ENCODE data around the gene CEP57L1.
"Not testable (repeated sequence)": the region's sequence is repeated elsewhere in the genome, so short reads cannot be mapped to it uniquely, and the experiment has no call there.

The CEP57L1 gene

GRCh38 chr6:109084146-109084545, 11.2 kb upstream of the CEP57L1 start:
- not testable (repeated sequence) for H2BK120ac ChIP-seq (ENCODE audit: low read depth, low read length); H2BK5ac ChIP-seq (ENCODE audit: low read depth, low read length, poor library complexity, severe bottlenecking); H3K18ac ChIP-seq (ENCODE audit: low read depth in 1 of 2, low read length in 2 of 2); H3K9ac ChIP-seq (ENCODE audit: low read length); H3K4me2 ChIP-seq (ENCODE audit: low read length, poor library complexity, severe bottlenecking); H3K9me3 ChIP-seq (ENCODE audit: control insufficient read depth, low read length); H3K23ac ChIP-seq (ENCODE audit: low read length in 2 of 2); H3K27ac ChIP-seq (ENCODE audit: low read length, poor library complexity, severe bottlenecking); H4K91ac ChIP-seq (ENCODE audit: low read length); H4K8ac ChIP-seq (ENCODE audit: low read length); H2BK15ac ChIP-seq (ENCODE audit: low read depth, poor library complexity, severe bottlenecking); H3K36me3 ChIP-seq (ENCODE audit: control insufficient read depth in 1 of 2, insufficient read depth in 2 of 2, low read depth in 1 of 2, low read length in 2 of 2); H3K4me1 ChIP-seq (ENCODE audit: control insufficient read depth, insufficient read depth, low read depth, low read length); H2AK5ac ChIP-seq (ENCODE audit: low read length, severe bottlenecking); H3K4ac ChIP-seq (ENCODE audit: low read depth in 1 of 2, low read length in 2 of 2); H2AFZ ChIP-seq (ENCODE audit: low read depth, low read length); DNase-seq; H3K14ac ChIP-seq (ENCODE audit: low read length in 2 of 2); H3K4me3 ChIP-seq (ENCODE audit: insufficient read depth in 1 of 2, low read depth in 1 of 2, low read length in 2 of 2); H3K27me3 ChIP-seq (ENCODE audit: control insufficient read depth in 1 of 2, insufficient read depth in 1 of 2, low read length in 2 of 2); H2BK12ac ChIP-seq (ENCODE audit: low read length in 2 of 2)
- H3K79me1 ChIP-seq (replicated peaks; ENCODE audit: low read length, poor library complexity, severe bottlenecking), result peaks cover 17% of the 10 kb centered on the region
- 96% methylated on average over 8 of the region's 8 CpGs for WGBS

DNA sequence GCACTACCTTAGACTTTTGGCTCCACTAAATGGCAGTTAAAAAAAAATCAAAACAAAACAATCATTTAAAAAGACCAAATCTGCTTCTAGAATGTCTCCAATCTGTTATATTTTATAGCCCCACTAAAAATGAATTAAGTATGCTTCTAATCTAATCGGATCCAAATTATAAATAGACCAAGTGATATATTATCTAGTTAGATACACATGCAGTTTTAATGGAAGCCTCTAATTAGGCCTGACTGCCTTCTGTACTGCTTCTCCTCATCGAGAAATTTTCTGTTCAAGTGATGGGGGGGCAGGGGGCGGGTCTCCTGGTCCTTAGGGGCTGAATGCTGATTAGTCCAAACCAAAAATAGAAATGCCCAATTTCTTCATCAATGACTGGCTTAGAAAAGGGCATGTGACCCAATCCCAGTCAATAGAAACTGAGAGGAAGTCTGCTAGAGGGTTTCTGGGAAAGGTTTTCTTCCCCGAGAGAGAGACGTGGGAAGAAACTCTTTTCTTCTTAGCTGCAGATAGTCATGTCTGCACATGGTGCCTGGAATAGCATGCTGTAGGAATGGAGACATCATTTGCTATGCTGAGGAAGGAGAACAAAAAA, 7.5 kb upstream of the CEP57L1 start:
- no peak overlapping the region for H3K18ac ChIP-seq (ENCODE audit: low read depth in 1 of 2, low read length in 2 of 2)
- no peak overlapping the region for H3K4ac ChIP-seq (ENCODE audit: low read depth in 1 of 2, low read length in 2 of 2)
- H2AK5ac ChIP-seq (ENCODE audit: low read length, severe bottlenecking), result no peak overlapping the region
- no peak overlapping the region for H2BK12ac ChIP-seq (ENCODE audit: low read length in 2 of 2)
- DNase-seq, result no peak
- no peak overlapping the region for H3K27ac ChIP-seq (ENCODE audit: low read length, poor library complexity, severe bottlenecking)
- no peak overlapping the region for H3K4me2 ChIP-seq (ENCODE audit: low read length, poor library complexity, severe bottlenecking)
- H3K9me3 ChIP-seq (ENCODE audit: control insufficient read depth, low read length), result no peaks in the 10 kb centered on the region
- H2AFZ ChIP-seq (ENCODE audit: low read depth, low read length), result no peak overlapping the region
- H4K8ac ChIP-seq (ENCODE audit: low read length), result no peak overlapping the region
- H3K4me1 ChIP-seq (ENCODE audit: control insufficient read depth, insufficient read depth, low read depth, low read length), result no peaks in the 10 kb centered on the region
- no peak overlapping the region for H4K91ac ChIP-seq (ENCODE audit: low read length)
- H2BK5ac ChIP-seq (ENCODE audit: low read depth, low read length, poor library complexity, severe bottlenecking), result no peak overlapping the region
- 97% methylated on average over 3 of the region's 5 CpGs for WGBS
- H2BK15ac ChIP-seq (ENCODE audit: low read depth, poor library complexity, severe bottlenecking), result no peak overlapping the region
- no peak overlapping the region for H3K14ac ChIP-seq (ENCODE audit: low read length in 2 of 2)
- no peaks in the 10 kb centered on the region for H3K27me3 ChIP-seq (ENCODE audit: control insufficient read depth in 1 of 2, insufficient read depth in 1 of 2, low read length in 2 of 2)
- H3K23ac ChIP-seq (ENCODE audit: low read length in 2 of 2), result no peak overlapping the region
- no peak overlapping the region for H2BK120ac ChIP-seq (ENCODE audit: low read depth, low read length)
- H3K4me3 ChIP-seq (ENCODE audit: insufficient read depth in 1 of 2, low read depth in 1 of 2, low read length in 2 of 2), result no peak overlapping the region
- peaks cover 0 to 4% of the 10 kb centered on the region in 2 experiments for H3K36me3 ChIP-seq (ENCODE audit: control insufficient read depth in 1 of 2, insufficient read depth in 2 of 2, low read depth in 1 of 2, low read length in 2 of 2)
- peaks cover 20% of the 10 kb centered on the region for H3K79me1 ChIP-seq (replicated peaks; ENCODE audit: low read length, poor library complexity, severe bottlenecking)
- H3K9ac ChIP-seq (ENCODE audit: low read length), result no peak overlapping the region

- H3K4ac ChIP-seq (ENCODE audit: low read depth in 1 of 2, low read length in 2 of 2), result no peak overlapping the region
- no peak for DNase-seq
- H3K18ac ChIP-seq (ENCODE audit: low read depth in 1 of 2, low read length in 2 of 2), result no peak overlapping the region
- no peak overlapping the region for H3K9ac ChIP-seq (ENCODE audit: low read length)
- H3K4me3 ChIP-seq (ENCODE audit: insufficient read depth in 1 of 2, low read depth in 1 of 2, low read length in 2 of 2), result no peak overlapping the region
- no peak overlapping the region for H2AFZ ChIP-seq (ENCODE audit: low read depth, low read length)
- peaks cover 20% of the 10 kb centered on the region for H3K79me1 ChIP-seq (replicated peaks; ENCODE audit: low read length, poor library complexity, severe bottlenecking)
- H2AK5ac ChIP-seq (ENCODE audit: low read length, severe bottlenecking), result no peak overlapping the region
- H3K23ac ChIP-seq (ENCODE audit: low read length in 2 of 2), result no peak overlapping the region
- H4K91ac ChIP-seq (ENCODE audit: low read length), result no peak overlapping the region
- H3K4me2 ChIP-seq (ENCODE audit: low read length, poor library complexity, severe bottlenecking), result no peak overlapping the region
- no peak overlapping the region for H3K14ac ChIP-seq (ENCODE audit: low read length in 2 of 2)
- H2BK15ac ChIP-seq (ENCODE audit: low read depth, poor library complexity, severe bottlenecking), result no peak overlapping the region
- peaks cover 0 to 4% of the 10 kb centered on the region in 2 experiments for H3K36me3 ChIP-seq (ENCODE audit: control insufficient read depth in 1 of 2, insufficient read depth in 2 of 2, low read depth in 1 of 2, low read length in 2 of 2)
- H2BK120ac ChIP-seq (ENCODE audit: low read depth, low read length), result no peak overlapping the region
- H3K27me3 ChIP-seq (ENCODE audit: control insufficient read depth in 1 of 2, insufficient read depth in 1 of 2, low read length in 2 of 2), result no peaks in the 10 kb centered on the region
- H4K8ac ChIP-seq (ENCODE audit: low read length), result no peak overlapping the region
- H2BK5ac ChIP-seq (ENCODE audit: low read depth, low read length, poor library complexity, severe bottlenecking), result no peak overlapping the region
- no peak overlapping the region for H3K27ac ChIP-seq (ENCODE audit: low read length, poor library complexity, severe bottlenecking)
- no peaks in the 10 kb centered on the region for H3K9me3 ChIP-seq (ENCODE audit: control insufficient read depth, low read length)
- no peak overlapping the region for H2BK12ac ChIP-seq (ENCODE audit: low read length in 2 of 2)
- no peaks in the 10 kb centered on the region for H3K4me1 ChIP-seq (ENCODE audit: control insufficient read depth, insufficient read depth, low read depth, low read length)
- WGBS, result 100% methylated on average over 1 of the region's 1 CpG
Measured at GRCh38 chr6:109088995-109089394, 6.3 kb upstream of the CEP57L1 start.

DNA sequence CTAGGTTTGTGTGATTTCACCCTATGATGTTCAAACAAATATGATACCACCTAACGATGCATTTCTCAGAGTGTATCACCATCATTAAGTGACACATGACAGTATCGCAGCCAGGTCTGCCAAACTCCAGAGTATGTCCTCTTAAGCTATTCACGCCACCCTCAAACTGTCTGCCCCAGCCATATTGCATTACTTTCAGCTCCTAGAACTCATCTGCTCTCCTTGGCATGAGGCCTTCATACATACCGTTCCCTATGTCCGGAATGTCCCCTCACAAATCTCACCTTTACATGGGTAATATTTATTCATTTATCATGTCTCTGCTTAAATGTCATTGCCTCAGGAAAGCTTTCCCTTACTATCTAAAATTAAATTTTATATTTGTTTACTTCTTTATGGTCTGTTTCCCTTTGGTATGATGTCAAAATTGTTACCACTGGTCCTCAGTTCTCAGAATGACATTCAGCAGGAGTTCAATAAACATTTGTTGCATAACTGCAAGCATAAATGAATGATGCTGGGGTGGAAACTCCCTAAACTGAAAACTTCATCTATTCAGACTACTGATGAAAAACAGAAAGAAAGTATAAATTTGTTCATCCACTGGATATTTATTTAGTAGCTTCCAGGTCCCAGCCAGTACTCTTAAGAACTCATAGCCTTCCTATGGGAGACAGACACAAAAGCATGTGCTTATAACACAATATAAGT, 3.8 kb upstream of the CEP57L1 start:
- 97% methylated on average over 4 of the region's 5 CpGs for WGBS

More for the DNA sequence above, 3.8 kb upstream of the CEP57L1 start:
- Histone ChIP-seq H3K27ac (ENCODE audit: low read length, poor library complexity, severe bottlenecking) (no peak overlapping the region), H2BK12ac (ENCODE audit: low read length in 2 of 2) (no peak overlapping the region), H4K91ac (ENCODE audit: low read length) (no peak overlapping the region), H2BK5ac (ENCODE audit: low read depth, low read length, poor library complexity, severe bottlenecking) (no peak overlapping the region), H2AK5ac (ENCODE audit: low read length, severe bottlenecking) (no peak overlapping the region), H2BK15ac (ENCODE audit: low read depth, poor library complexity, severe bottlenecking) (no peak overlapping the region), H3K4me3 (ENCODE audit: insufficient read depth in 1 of 2, low read depth in 1 of 2, low read length in 2 of 2) (peak overlapping the region in 1 of 2 experiments; percentile 94), H2BK120ac (ENCODE audit: low read depth, low read length) (no peak overlapping the region), H3K9me3 (ENCODE audit: control insufficient read depth, low read length) (no peaks in the 10 kb centered on the region), H3K9ac (ENCODE audit: low read length) (peak overlapping the region; percentile 99), H3K18ac (ENCODE audit: low read depth in 1 of 2, low read length in 2 of 2) (no peak overlapping the region), H3K14ac (ENCODE audit: low read length in 2 of 2) (no peak overlapping the region), H3K4ac (ENCODE audit: low read depth in 1 of 2, low read length in 2 of 2) (no peak overlapping the region), H3K23ac (ENCODE audit: low read length in 2 of 2) (no peak overlapping the region), H2AFZ (ENCODE audit: low read depth, low read length) (no peak overlapping the region), H4K8ac (ENCODE audit: low read length) (no peak overlapping the region), H3K4me1 (ENCODE audit: control insufficient read depth, insufficient read depth, low read depth, low read length) (no peaks in the 10 kb centered on the region), H3K79me1 (replicated peaks; ENCODE audit: low read length, poor library complexity, severe bottlenecking) (peaks cover 15% of the 10 kb centered on the region), H3K27me3 (ENCODE audit: control insufficient read depth in 1 of 2, insufficient read depth in 1 of 2, low read length in 2 of 2) (no peaks in the 10 kb centered on the region), H3K36me3 (ENCODE audit: control insufficient read depth in 1 of 2, insufficient read depth in 2 of 2, low read depth in 1 of 2, low read length in 2 of 2) (no peaks in the 10 kb centered on the region), H3K4me2 (ENCODE audit: low read length, poor library complexity, severe bottlenecking) (no peak overlapping the region)
- peak; percentile 25 for DNase-seq
